ENCODE results near the gene LDHD. TPM values are rescaled to one million over a fixed set of nuclear protein-coding genes. Genes with fewer than 3 reads are reported as not detected.

Gene LDHD
- total RNA-seq, 4 donors from 2014 or later = 3.3 to 20.4 (median 10.4) TPM

GRCh38 chr16:75089486-75090202, 26.9 kb downstream of the LDHD start:
- no peak for DNase-seq
- intact Hi-C loops (cut with DNase I) = no loop called here
- Histone ChIP-seq H3K27me3 (no peaks in the 10 kb centered on the region), H3K36me3 (peaks cover 0 to 12% (median 0%) of the 10 kb centered on the region in 3 donors), H3K27ac (no peak overlapping the region), H3K4me3 (no peak overlapping the region), H3K4me1 (peaks cover 18 to 71% (median 30%) of the 10 kb centered on the region in 3 donors), H3K9me3 (no peaks in the 10 kb centered on the region)
- 70 to 98% methylated on average over 6 of the region's 6 CpGs for WGBS, 2 donors
- TF ChIP-seq CTCF (IDR thresholded peaks at IDR 0.05) = no peak
- TF ChIP-seq POLR2A (IDR thresholded peaks at IDR 0.05) = no peak

DNA sequence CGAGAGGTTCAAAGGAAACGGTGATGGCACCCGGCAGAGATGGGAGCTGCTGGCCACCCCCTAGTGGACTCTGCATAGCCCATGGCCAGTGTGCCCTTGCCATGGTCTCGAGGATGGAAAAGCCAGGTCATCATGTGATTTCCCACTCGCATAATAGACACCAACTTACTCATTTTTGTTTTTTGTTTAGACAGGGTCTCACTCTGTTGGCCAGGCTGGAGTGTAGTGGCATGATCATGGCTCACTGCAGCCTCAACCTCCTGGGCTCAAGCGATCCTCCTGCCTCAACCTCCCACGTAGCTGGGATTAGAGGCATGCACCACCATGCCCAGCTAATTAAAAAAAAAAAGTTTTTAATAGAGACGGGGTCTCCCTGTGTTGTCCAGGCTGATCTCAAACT, 27.6 kb downstream of the LDHD start:
- H3K4me3 ChIP-seq = no peak overlapping the region
- no peaks in the 10 kb centered on the region for H3K27me3 ChIP-seq
- H3K9me3 ChIP-seq = no peaks in the 10 kb centered on the region
- intact Hi-C loops (cut with DNase I) = no loop called here
- H3K4me1 ChIP-seq = peaks cover 18 to 77% (median 31%) of the 10 kb centered on the region in 3 donors
- WGBS, 2 donors = 91 to 95% methylated on average over 4 to 8 of the region's 8 CpGs
- no peak overlapping the region for H3K27ac ChIP-seq
- TF ChIP-seq POLR2A (IDR thresholded peaks at IDR 0.05) (no peak), CTCF (IDR thresholded peaks at IDR 0.05) (no peak)
- no peak for DNase-seq
- peaks cover 0 to 5% (median 0%) of the 10 kb centered on the region in 3 donors for H3K36me3 ChIP-seq

DNA sequence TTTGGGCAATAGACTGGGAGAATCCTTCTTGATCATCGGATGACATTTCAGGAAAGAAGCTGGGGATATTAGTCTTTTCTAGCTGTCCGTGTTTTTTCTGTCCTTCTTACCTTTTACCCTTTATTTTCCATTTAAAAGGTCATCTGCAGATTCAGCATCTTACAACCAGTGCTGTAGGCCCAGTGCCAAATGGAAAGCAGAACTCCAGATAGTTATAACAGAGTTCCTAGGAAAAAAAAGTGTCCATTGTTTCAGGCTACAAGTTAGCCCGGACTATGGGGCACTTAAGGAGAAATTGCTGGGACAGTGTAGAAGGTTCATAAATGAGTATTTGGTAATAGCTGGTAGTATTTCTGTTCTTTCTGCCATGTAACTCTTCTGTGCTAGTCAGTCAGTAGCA, 28.4 kb downstream of the LDHD start:
- Histone ChIP-seq H3K4me1 (peaks cover 18 to 83% (median 34%) of the 10 kb centered on the region in 3 donors), H3K9me3 (no peaks in the 10 kb centered on the region), H3K27me3 (no peaks in the 10 kb centered on the region), H3K4me3 (no peak overlapping the region), H3K36me3 (no peaks in the 10 kb centered on the region), H3K27ac (peak overlapping the region in 3 of 4 donors; percentile 67 to 82 (median 82))
- intact Hi-C loops (cut with DNase I) = no loop called here
- 68 to 74% methylated on average over 3 of the region's 3 CpGs for WGBS, 2 donors
- DNase-seq = no peak
- no peak for TF ChIP-seq POLR2A (IDR thresholded peaks at IDR 0.05)
- TF ChIP-seq CTCF (IDR thresholded peaks at IDR 0.05) = no peak

GRCh38 chr16:75087375-75087979, 29.1 kb downstream of the LDHD start:
- Histone ChIP-seq H3K4me1 (peaks cover 18 to 78% (median 34%) of the 10 kb centered on the region in 3 donors), H3K9me3 (no peaks in the 10 kb centered on the region), H3K27ac (peak overlapping the region; percentile 45 to 82 (median 74)), H3K36me3 (no peaks in the 10 kb centered on the region), H3K4me3 (peak overlapping the region in 2 of 4 donors; percentile 15 to 36), H3K27me3 (no peaks in the 10 kb centered on the region)
- peak in 1 of 6 experiments; percentile 7 for TF ChIP-seq CTCF (IDR thresholded peaks at IDR 0.05)
- TF ChIP-seq POLR2A (IDR thresholded peaks at IDR 0.05) = no peak
- no peak for DNase-seq
- intact Hi-C loops (cut with DNase I) = no loop called here
- 25 to 39% methylated on average over 6 to 7 of the region's 10 CpGs for WGBS, 2 donors

DNA sequence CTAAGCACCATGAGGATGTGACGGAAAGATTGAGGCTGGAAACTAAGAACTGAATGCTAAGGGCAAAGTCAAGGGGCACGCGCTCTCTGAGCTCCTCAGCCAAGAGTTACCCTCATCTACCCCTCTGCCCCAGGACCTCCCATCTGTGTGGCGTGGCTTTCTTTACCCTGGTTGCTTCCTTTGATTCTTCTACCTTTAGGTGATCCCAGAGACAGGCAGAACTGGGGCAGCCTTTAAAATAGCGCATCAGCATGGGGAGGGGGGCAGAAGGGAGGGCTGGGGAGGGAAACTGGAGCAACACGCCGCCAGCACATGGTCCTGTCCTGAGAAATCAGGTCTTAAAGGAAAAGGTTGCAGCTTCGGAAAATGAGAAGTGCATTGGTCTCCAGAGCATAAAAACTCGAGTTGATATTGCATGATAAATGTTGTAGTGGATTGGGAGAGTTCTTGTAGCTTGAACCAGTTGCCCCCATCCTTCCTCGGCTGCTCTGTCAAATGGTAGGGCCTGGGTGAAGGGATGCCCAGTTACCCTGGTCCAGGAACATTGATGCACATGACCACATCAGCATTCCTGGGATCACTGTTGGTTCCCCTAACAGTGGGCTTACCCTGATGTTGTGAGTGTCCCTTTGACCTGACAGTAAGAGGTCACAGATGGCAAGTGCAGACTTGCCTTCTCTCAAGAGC, 29.7 kb downstream of the LDHD start:
- Histone ChIP-seq H3K9me3 (no peaks in the 10 kb centered on the region), H3K4me1 (peaks cover 18 to 79% (median 35%) of the 10 kb centered on the region in 3 donors), H3K27me3 (no peaks in the 10 kb centered on the region), H3K4me3 (no peak overlapping the region), H3K36me3 (no peaks in the 10 kb centered on the region), H3K27ac (peak overlapping the region in 3 of 4 donors; percentile 67 to 82 (median 82))
- no peak for DNase-seq
- WGBS, 2 donors = 71 to 75% methylated on average over 9 to 10 of the region's 10 CpGs
- intact Hi-C loops (cut with DNase I) = no loop called here
- TF ChIP-seq CTCF (IDR thresholded peaks at IDR 0.05) = no peak
- TF ChIP-seq POLR2A (IDR thresholded peaks at IDR 0.05) = no peak
